CD4-positive, alpha-beta T cell treated with Interferon gamma for 1 hour (primary cell): Measurements from ENCODE around the gene TOX3.

Experiments used
- DNase-seq: peaks from one replicate; pipeline ENCODE4 v3.0.0-alpha.2; 2020

TOX3 gene

GRCh38 chr16:52535076-52535475 lies 11.9 kb downstream of the TOX3 start:
- DNase-seq: no peak

DNA sequence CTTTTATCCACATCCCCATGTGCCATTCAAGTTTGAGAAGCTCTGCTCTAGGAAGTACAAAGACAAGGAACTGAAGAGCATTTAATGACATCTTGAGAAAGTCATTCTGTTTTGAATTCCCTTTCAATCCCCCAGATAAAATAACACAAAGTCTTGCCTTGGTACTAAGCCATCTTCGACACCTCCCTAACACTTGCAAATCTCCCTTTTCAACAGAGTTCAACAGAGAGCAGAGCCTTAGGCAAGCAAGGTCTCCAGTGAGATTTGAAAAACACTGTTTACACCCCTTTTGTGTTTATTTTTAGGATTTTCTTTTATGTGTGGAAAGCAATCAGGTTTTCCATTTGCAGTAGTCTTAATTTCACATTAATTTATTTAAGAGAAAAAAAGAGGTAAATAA lies 13.6 kb downstream of the TOX3 start:
- DNase-seq: no peak

DNA sequence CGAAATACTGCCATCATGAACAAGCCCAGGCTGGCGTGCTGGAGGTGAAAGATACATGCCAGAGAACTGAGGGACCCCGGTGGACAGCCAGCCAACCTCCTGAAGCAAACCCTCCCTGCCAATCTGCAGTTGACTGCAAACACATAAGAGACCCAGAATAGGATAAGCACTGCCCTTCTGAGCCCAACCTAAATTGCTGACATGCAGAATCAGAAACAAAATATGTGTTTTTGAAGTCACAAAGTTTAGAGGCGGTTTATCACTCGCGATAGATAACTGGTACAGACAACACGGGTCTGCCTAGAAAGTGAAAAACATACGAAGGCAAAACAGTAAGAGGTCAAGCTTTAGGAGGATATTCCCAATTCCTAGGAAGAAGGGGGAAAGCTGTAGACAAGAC lies 14.6 kb downstream of the TOX3 start:
- DNase-seq: no peak

DNA sequence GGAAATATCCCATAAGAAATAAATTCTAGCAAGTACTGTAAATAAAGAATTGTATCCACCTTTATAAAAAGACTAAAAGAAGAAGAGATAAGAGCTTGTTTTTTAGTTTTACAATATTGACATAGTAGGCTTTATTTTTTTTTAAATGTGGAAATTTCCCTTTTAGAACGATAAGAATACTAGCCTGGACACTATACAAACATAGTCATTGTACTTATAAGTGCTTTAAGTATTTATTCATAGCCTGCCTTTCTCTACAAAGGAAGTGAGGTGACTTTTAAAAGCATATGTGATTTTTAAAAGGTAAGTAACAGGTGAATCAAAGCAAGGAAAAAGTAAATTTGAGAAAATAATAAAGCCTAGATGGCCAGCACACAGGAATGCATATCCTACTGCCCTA lies 17.7 kb downstream of the TOX3 start:
- DNase-seq: no peak

- DNase-seq: no peak
Measured at GRCh38 chr16:52528393-52529065, 18.4 kb downstream of the TOX3 start.

DNA sequence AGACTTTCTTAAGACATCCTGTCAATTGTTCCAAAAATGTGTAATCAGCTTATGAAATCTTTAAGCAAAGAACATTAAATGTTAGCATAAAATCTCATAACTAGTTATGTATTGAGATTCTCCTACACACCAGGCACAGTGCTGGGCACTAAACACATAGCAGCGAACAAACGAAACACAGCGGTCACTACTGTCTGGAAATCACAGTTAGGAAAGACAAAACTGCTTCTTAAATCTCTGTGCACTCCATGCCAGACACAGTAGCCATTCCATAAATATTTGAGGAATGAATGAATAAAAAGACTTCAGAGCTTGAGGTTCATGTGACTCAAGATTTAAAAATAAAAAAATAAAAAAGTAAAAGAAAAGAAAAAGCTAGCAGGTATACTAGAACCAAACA lies 20.1 kb downstream of the TOX3 start:
- DNase-seq: no peak

- DNase-seq: no peak
Measured at GRCh38 chr16:52526116-52526828, 20.7 kb downstream of the TOX3 start.

- no peak for DNase-seq
Measured at GRCh38 chr16:52521570-52521969, 25.4 kb downstream of the TOX3 start.

GRCh38 chr16:52518884-52519283 lies 28.1 kb downstream of the TOX3 start:
- no peak for DNase-seq

- no peak for DNase-seq
Measured at GRCh38 chr16:52515068-52515671, 31.8 kb downstream of the TOX3 start.

DNA sequence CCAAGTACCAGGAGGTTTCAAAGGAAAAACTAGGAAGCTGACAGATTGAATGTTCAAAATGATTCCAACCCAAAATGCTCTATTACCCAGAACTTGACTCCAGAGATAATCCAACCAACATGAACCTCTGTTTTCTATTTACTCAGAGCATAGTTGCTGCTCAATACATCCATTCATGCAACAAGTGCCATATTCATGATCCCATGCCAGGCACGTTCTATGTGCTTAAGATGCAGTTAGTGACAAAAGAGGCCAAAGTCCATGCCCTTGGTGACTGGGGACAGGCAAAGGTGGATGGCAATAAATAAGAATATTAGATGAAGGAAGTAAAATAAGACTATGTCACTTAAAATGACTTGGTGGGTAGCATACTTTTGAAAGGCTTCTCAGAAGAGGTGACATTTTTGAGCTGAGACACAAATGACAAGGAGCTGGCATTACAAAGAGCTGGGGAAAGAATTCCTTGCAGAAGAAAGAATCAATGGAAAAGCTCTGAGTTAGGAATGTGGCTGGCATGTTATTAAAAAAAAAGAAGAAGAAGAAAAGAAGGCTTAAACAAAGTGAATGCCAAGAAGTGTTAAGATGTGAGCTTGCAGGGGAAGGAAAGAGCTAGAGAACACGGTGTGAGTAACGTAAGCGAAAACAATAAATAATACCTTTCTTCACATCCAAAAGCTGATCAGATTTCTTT lies 34.5 kb downstream of the TOX3 start:
- no peak for DNase-seq

- DNase-seq: no peak
Measured at GRCh38 chr16:52501746-52502145, 45.2 kb downstream of the TOX3 start.

DNA sequence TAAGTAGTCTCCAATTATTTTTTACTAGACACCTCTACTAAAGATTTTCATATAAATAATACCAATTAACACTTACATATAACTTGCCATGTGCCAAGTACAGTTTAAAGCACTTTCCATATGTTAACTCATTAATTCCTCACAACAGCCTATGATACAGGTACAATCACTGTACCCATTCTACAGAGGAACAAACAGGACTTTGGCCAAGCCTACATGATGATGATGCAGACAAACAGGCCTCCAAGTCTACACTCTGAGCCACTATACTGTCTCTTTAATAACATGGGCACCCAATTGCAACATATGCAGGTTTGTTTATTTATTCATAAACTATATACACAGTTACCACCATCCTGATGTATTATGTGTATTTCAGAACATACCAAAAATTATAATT lies 46.0 kb downstream of the TOX3 start:
- DNase-seq: no peak

DNA sequence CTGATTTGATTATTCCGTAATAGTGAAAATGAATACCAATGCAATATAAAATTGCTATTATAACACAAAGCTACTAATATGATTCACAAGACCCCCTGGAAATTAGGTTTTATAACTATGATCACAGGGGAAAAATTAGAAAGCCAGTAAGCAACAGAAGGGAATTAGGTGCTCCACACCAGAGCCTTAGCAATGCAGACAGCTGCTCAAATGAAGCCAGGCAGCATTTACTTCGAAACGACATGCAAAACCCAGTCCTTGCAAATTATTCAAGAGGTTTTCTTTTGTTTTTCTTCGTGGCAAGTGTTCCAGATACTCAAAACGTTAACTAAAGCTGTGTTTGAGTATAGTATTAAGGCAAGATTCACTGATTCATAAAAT lies 47.9 kb downstream of the TOX3 start:
- DNase-seq: no peak

- DNase-seq: no peak
Measured at GRCh38 chr16:52498328-52499059, 48.4 kb downstream of the TOX3 start.

- DNase-seq: no peak
Measured at GRCh38 chr16:52497067-52497816, 49.7 kb downstream of the TOX3 start.

GRCh38 chr16:52496051-52496876 lies 50.7 kb downstream of the TOX3 start:
- no peak for DNase-seq

GRCh38 chr16:52494621-52495020 lies 52.3 kb downstream of the TOX3 start:
- no peak for DNase-seq

- DNase-seq: no peak
Measured at GRCh38 chr16:52494145-52494544, 52.8 kb downstream of the TOX3 start.

- DNase-seq: no peak
Measured at GRCh38 chr16:52492789-52493357, 54.1 kb downstream of the TOX3 start.

- DNase-seq: no peak
Measured at GRCh38 chr16:52491216-52491615, 55.7 kb downstream of the TOX3 start.
